GM19468 (cell line): ENCODE data around the gene S100A3.

Experiments
- ATAC-seq: cut with Tn5 transposase; IDR thresholded peaks from one replicate; pipeline ENCODE4 v1.9.1; 2021; ENCODE audit warnings: mild to moderate bottlenecking, moderate library complexity, moderate number of reproducible peaks; ENCODE audit not compliant: unreplicated experiment; ENCODE audit errors: extremely low read depth

Gene S100A3

GRCh38 chr1:153515504-153516394 lies 33.3 kb downstream of the S100A3 start:
- ATAC-seq, result no peak

DNA sequence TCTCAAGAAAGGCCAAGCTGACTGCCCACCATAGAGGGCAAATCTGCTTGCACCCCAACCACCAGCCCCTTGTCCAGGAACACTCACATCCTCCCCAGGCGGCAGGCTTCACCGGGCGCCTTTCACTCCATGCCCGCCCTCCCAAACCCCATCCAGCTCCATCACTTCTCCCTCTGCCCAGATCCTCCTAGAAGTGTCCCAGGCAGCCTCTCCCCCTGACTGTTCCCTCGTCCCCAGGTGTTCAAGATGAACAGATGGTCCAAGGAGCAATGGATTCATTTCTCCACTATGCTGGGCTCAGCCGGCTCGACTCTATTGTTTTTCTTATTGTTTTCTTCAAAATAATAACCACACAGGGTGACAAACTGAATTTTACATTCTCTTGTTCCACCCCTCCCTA lies 35.4 kb downstream of the S100A3 start:
- ATAC-seq, result no peak

GRCh38 chr1:153513023-153513422 lies 36.0 kb downstream of the S100A3 start:
- ATAC-seq, result no peak

DNA sequence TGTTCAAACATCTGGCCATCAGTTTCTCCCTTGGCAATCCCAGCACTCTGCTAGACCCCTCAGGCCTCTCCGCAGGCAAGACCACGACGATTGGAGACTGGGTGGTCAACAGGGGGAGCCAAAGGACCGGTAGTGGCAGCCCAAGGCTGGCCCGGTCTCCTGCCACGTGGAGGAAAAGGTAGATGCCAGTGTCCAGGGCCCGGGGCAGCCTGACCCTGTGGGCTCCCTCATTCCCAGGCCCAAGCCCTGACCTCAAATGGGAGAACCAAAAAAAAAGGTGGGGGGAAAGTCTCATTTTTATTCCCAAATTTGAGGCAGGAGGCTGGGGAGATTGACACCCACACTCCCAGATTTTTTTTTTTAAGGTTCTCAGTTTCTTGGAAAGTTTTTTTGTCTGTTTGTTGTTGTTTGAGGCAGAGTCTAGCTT lies 38.1 kb downstream of the S100A3 start:
- no peak for ATAC-seq

- ATAC-seq, result no peak
Observed at GRCh38 chr1:153509729-153510354, 39.2 kb downstream of the S100A3 start.

GRCh38 chr1:153509036-153509435 lies 40.0 kb downstream of the S100A3 start:
- ATAC-seq, result no peak

DNA sequence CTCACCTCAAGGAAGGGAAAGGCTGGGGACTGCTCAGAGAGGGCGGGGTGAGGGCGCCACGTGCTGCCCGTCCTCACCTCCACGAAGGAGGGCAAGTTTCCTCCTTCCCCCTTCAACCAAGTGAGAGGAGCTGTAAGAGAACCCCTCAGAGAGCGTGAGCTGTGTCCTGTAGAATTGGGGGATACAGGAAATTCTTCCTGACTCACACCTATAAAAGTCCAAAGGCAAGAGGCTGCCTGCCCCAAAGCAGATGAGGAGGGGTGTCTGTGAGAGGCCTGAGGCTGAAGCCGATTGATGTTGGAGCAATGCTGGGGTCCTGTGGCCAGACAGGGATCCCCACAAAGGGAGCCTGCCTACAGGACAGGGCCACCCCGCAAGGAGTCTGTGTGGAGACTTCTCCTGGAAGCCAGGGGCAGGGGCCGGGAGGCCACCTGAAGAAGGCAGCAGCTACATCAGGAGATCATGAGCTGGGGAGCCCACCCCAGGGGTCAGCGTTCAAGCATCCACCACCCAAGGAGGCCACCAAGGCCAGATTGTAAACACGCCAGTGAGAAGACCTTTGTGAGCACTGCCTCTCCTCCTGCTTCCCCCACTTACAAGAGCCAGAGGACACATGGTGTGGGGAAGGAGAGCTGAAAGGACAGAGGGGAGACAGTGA lies 41.0 kb downstream of the S100A3 start:
- ATAC-seq, result no peak

DNA sequence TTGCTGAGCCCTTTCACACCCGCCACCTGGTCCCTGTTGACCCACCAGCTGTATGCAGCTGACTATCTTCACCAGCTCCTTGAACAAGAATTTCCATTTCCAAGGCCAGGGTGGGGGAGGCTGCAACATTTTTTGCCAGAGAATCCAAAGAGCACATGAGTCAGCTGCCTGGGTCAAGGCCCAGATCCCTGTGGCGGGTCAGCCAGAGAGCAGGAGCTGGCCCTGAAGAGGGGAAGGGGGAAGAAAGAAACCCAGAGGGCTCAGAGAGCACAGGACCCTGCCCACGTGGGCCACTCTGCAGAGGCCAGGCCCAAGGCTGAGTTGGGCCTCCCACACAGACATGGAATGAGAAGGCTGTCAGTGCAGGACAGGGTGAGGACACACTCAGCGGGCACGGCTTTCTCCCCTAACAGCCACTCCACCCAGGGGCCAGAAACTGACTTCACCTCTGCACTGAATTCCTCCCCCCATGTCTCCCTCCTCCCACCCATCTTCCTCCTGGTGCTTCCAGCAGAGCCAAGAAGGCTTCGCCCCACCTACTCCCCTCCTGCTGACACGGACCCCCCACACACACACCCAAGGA lies 42.1 kb downstream of the S100A3 start:
- ATAC-seq, result no peak

DNA sequence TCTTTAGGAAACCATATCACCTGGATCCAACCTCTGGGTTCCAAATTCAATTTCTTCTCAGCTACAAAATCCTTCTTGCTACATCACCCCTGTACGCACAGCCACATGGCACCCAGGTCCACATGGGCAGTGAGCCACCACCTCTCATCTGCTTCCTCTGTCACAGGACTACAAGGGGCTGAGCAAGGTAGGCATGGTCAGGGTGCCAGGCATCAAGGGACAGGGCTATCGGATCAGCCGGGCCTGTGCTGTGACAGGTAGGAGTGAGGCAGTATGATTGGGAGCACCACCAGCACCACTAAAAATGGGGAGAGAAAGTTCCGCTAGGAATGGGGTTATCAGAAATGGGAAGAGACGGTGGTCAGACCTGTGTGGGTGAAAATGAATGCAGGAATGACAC lies 42.7 kb downstream of the S100A3 start:
- ATAC-seq, result no peak

GRCh38 chr1:153505576-153505975 lies 43.5 kb downstream of the S100A3 start:
- no peak for ATAC-seq

GRCh38 chr1:153503766-153504165 lies 45.3 kb downstream of the S100A3 start:
- no peak for ATAC-seq

DNA sequence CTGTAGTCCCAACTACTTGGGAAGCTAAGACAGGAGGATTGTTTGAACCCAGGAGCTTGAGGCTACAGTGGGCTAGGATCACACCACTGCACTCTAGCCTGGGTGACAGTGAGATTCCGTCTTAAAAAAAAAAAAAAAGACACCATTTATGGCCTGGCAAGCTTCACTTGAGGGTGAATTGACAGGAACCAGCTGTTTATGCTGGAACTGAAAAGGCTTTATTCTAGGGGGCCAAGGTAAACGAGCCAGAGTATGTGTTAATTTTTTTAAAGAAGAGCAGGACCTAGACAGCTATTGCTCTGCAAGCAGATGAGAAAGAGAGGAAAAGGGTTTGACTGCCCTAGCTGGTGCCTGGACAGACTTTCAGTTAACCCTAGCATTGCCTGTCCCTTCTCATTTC lies 50.3 kb downstream of the S100A3 start:
- ATAC-seq, result no peak
